NCI-H1105 treated with DMSO at 0.1 percent for 48 hours (cell line): ENCODE data around the gene SMYD5.
A peak's percentile ranks its signal among the peaks of the same experiment; 100 is the strongest.

ENCODE experiments used
- DNase-seq: peaks from one replicate; lab custom pipeline; 2025; lab: John Stamatoyannopoulos, UW

The SMYD5 gene

DNA sequence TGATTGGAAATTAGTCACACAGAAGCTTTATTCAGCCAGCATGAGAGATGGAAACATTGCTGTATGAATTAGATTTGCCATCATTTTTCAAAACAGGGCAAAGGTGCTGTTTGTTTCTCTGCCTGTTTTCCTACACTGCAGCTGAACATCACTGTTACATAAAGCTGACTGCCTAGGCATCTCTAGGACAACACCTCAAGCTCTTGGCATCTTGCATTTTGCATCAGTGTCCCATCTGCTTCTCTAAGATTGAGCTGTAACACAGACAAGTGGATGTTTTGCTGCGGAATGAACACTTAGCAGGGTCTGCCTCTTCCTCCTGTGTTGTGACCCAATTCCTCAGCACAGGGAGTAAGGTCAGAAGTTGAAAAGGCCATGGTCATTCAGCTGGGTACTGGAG is 24.9 kb downstream of the SMYD5 start:
- DNase-seq = no peak

DNA sequence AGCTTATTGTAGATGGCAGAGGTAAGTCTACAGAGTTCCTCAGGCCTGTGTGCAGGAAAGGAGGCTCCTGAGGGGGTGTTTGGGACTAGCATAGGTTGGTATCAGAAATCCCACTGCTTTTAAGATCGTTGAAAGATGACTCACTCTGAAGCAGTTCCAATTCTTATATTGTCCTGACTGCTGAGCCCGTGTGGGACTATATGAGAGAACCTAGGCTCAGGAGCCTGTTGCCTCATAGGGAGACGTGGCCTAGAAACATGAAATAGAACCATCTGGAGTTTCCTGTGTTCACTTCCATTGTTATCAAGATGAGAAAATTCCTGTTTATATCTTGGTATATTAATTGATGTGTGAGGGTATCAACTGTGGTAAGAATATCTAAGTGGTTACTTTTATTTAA is 25.7 kb downstream of the SMYD5 start:
- DNase-seq = no peak

DNA sequence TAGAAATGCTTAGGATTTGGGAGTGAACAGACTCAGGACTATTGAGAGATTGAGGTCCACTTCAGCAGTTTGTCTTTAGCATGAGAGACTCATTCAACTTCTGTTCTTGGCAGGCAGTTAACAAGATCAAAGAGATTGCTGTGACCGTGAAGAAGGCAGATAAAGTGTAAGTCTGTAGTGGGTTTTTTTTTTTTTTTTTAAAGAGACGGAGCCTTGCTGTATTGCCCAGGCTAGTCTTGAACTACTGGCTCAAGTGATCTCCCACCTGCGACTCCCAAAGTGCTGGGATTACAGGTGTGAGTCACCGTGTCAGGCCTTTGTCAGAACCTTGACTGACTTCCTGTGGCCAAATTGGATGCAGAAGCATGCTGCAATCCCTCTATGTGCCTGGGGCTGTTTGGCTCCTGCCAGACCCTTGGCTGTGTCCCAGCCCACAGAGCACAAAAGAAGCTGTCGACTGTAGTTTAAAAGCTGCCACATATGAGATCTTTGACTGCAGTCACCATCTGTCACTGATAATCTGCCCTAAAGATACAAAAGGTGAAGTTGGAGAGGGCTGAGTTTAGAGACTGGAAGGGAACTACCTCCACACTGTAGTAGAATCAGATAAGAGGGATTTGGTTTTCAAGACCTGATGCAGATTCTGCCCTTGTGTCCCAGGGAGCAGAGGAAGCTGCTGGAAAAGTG is 30.0 kb downstream of the SMYD5 start:
- peak; percentile 16 for DNase-seq

DNA sequence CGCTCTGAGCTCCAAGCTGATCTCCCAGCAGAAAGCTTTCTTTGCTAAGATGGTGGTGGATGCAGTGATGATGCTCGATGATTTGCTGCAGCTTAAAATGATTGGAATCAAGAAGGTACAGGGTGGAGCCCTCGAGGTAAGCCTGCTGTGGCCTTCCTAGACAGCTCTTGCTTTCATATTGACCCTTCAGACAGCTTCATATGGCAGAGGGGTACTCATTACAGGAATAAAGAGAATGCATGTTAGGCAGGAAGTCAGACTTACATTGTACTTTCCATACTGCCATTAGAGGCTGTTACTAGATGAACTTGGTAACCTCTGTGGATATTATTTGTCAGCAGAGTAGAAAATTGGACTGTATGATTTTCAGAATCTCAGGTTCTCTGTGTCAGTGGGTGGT is 30.5 kb downstream of the SMYD5 start:
- DNase-seq = no peak

DNA sequence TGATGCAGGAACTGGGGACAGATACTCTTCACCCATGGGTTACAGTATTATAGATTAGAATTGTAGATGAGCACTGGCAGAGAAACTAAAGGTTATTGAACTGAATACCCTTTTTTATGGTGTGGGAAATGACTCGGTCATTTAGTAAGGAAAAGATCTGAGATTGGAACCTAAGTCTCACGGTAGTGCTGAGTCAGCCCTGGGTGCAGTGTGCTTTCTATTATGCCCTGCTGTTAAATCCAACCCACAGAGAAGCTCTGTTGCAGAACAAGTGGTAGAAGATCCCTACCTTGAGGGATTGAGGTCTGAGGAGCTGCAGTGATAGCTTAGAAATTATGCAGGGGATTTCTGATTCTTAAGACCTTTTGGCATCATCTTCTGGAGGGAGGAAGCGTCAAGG is 32.8 kb downstream of the SMYD5 start:
- no peak for DNase-seq

DNA sequence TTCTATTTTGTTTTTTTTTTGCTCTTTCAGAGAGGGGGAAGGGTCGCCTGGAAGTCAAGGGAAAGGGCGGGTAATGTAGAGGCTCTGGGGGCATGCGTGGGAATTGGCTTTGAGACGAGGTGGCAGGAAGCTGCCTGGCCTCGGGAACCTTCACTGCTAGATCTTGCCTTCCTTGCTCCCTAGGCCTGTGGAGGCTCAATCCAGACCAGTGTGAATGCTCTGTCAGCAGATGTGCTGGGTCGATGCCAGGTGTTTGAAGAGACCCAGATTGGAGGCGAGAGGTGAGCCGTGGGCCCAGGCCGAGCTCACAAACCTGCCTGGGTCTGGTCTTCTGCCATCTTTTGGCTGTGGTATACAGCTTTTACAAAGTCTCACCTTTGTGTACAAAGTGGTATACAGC is 35.6 kb downstream of the SMYD5 start:
- no peak for DNase-seq

DNA sequence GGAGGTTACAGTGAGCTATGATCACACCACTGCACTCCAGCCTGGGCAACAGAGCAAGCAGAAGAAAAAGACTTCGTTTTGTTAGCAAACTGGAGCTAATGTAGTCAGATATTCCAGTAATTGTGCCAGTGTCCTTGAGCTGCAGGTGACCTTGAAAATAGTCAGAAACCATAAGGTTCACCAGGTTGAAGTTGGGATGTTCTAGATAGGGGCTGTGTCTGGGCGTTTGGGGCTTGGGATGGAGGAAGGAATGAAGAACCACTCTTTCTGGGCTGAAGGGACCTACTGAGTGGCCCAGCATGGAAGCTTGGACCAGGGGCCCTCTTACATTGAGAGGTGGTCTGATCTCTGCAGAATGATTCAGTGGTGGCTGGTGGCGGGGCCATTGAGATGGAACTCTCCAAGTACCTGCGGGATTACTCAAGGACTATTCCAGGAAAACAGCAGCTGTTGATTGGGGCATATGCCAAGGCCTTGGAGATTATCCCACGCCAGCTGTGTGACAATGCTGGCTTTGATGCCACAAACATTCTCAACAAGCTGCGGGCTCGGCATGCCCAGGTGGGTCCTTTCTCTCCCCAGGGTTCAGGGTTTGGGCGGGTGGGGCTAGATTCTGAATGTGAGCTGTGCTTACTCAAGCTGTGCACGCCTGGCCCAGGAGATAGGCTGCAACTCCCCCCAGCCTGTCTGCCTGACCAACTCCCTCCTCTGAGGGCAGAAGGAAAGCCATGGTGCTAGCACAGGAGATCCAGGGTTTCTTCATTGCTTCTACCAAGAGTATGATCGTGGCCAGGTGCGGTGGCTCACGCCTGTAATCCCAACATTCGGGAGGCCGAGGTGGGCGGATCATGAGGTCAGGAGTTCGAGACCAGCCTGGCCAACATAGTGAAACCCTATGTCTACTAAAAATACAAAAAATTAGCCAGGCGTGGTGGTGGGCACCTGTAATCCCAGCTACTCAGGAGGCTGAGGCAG is 37.1 kb downstream of the SMYD5 start:
- no peak for DNase-seq

DNA sequence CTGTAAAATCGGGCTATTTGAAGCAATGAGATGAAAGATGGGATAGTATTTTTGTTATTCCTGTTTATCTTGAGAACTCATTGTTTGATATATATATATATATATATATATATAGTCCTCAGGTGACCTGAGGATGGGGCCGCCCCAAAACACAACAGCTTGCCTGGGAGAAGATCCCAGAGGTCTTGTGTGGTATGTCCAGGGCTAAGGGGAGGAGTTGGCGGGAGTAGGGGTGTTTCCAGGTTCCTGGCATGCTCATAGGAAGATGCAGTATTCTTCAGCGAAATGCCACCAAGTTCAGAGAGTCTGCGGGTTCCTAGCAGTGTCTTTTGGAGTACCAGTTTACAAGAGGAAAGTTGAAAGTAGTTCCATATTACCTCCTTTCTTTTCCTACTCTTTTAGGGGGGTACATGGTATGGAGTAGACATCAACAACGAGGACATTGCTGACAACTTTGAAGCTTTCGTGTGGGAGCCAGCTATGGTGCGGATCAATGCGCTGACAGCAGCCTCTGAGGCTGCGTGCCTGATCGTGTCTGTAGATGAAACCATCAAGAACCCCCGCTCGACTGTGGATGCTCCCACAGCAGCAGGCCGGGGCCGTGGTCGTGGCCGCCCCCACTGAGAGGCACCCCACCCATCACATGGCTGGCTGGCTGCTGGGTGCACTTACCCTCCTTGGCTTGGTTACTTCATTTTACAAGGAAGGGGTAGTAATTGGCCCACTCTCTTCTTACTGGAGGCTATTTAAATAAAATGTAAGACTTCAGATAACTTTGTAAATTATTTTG is 38.4 kb downstream of the SMYD5 start:
- no peak for DNase-seq

DNA sequence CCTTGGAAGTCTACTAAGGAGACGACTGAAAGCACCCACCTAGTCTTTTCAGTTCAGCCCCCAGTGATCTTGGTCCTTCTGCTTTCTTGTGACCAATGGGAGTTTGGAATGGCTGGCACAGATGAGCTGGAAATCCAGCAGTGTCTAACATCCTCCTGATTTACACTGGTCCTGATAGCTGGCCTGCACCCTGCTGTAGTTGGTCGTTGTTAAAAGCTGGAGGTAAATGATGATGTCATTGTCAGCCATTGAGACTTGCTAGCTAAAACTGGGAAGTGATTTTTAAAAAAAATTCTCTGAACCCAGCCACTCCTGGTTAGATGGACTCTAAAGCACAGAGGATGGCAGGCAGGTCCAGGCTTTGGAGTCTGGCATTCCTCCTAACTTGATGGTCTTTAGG is 39.4 kb downstream of the SMYD5 start:
- no peak for DNase-seq

DNA sequence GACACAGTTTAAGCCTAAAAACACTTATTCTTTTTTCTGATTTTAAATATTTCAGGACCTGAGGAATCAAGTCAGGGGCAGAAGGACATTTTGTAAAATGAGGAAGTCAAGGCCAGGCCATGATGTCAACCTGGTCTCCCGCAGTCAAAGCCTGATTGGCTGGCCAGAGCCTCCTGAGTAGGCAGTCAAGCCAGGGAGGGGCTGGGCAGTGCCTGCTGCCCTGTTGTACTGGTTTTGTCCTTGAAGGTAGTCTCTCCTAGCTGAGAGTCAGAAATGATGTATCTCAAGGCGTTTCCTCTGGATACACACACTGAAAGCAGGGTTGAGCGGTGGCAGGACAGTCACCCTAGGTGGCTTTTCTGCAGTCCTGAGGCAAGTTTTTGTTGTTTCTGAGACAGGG is 39.9 kb downstream of the SMYD5 start:
- DNase-seq = no peak

DNA sequence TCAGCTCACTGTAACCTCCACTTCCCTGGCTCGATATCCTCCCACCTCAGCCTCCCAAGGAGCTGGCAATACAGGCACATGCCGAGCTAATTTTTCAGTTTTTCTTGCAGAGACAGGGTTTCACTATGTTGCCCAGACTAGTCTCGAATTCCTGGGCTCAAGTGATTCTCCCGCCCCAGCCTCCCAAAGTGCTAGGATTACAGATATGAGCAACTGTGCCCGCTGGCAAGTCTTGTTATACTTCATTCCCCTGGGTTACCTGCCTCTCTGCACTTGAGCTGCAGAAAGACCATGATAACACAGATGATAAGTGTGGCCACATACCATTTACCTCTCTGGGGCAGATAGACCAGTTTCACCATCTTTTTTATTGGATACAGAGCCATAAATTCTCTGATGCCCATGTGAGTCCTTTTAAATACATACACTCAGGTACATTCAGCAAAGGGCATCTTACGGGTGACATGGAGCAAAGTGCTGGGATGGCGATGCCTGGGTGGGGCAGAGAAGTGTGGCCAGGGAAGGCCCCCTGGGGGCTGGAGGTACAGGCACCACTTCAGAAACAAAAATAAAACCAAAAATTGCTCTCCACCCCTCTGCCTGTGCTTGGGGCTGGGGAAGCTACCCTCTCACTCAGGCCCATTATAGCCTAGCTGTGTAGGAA is 40.4 kb downstream of the SMYD5 start:
- no peak for DNase-seq

DNA sequence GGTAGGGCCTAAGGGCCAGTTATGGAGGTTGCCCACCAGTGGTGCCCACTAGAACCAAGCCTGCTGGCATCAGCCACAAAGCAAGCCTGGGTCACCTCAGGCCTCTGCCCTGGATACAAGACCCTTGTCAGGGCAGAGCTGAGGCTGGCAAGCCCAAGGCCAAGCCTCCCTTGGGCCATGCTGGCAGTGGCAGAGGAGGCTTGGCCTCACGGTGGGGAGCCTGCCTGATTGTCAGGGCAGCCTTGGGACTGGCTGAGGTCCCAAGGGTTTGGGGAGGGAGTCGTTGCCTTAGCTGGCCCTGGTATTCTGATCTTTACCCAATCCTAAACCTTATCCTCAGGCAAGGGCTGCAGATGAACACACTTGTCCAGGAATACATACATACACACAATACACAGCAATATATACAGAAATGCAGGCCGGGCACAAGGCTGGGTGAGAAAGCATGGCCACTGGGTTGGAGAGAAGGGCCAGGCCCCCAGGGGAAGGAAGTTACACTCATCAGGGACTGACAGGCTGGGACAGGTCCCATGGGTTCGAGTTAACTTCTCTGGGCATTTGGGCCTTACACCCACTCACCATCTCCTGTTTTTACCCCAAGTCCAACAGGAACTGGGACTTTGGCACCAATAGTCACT is 41.1 kb downstream of the SMYD5 start:
- DNase-seq = no peak

DNA sequence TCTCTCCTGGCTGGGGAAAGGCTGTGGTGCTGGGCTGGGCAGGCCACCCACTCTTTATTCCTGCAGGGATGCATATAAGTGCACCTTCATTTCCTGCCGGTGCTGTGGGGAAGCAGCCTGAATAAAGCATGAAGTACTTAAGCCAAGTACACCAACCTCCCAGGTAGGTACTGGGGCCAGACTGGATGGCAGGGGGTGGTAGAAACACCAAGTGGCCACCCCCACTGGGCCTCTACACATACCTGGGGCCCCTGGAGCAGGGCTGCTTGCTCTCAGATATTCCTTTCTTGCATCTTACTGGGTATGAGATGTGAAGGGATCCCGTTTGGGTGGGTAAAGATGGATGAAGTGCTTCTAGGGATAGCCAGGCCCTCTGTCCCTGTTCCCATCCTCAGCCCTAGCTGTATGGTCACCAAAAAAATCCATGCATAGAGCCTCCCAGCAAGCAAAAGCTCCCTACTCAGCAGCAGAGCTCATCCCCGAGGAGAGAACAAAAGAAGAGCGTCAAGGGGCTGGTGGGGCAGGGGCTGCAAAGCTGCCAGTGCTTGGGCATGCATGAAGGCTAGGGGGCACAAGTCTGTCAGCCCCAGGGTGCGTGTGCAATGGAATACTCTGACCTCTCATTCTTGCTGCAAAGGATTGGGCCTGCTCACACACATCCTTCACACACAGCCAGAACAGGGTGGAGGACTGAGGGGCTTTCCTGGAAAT is 42.0 kb downstream of the SMYD5 start:
- no peak for DNase-seq

DNA sequence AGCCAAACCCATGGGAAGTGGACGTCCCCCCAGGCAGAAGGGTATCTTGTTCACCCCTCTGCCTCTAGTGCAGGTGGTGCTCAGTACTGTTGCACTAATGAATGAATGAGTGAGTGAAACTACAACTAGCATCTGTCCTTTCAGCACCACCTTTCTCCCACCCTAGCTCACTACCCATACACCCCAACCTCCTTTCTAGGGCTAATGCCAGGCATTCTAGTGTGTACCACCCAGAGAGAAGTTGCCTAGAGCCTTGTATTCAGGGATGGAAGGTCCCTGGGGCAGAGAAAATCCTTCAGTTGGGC is 42.5 kb downstream of the SMYD5 start:
- DNase-seq = no peak

DNA sequence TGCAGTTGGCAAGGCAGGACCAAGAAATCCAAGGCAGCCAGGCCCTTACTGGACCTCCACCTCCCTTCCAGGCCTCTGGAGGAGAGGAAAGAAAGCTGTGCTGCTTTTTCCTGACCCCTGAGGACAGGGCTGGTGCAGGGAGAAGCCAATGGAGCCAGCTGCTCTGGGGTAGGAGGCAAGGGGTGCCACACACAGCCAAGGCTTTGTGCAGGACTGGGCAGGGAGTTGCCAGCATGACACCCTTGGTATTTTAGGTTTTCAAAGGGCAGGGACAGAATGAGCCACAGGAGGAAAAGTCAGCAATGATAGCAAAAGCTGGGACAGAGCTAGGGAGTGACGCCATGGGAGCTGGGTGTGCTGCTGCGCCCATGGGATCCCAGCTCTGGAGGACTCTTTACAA is 43.0 kb downstream of the SMYD5 start:
- no peak for DNase-seq

DNA sequence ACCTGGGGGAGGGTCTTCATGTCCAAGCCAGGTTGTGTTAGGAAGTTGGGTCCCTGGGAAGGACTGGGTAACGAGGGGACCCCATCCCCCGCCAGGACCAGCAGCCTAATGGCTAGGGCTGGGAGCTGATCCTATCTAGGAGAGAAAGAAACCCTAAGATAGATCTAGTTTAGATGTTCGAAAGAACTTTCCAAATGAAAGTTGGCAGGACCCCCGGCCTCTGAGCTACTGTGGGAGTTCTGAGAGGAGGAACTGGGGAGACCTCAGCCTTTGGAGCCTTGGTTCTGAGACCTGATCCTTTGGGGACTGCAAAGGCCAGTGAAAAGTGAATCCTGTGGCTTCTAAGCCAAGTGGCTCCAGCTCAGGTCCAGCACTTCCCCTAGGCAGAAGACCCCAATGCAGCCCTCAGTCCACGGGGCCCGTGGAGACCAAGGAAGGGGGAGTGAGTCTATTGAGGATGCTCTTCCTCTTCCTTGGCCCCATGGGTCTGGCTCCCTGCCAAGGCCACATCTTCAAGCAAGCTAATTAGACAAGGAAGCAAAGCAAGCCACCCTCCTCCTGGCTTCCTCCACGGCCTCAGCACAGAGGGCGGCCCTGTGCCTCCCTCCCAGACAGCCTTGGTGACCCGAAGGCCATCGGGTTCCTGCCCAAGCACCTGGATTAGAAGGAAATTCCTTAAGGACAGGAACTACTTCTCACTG is 43.5 kb downstream of the SMYD5 start:
- no peak for DNase-seq

DNA sequence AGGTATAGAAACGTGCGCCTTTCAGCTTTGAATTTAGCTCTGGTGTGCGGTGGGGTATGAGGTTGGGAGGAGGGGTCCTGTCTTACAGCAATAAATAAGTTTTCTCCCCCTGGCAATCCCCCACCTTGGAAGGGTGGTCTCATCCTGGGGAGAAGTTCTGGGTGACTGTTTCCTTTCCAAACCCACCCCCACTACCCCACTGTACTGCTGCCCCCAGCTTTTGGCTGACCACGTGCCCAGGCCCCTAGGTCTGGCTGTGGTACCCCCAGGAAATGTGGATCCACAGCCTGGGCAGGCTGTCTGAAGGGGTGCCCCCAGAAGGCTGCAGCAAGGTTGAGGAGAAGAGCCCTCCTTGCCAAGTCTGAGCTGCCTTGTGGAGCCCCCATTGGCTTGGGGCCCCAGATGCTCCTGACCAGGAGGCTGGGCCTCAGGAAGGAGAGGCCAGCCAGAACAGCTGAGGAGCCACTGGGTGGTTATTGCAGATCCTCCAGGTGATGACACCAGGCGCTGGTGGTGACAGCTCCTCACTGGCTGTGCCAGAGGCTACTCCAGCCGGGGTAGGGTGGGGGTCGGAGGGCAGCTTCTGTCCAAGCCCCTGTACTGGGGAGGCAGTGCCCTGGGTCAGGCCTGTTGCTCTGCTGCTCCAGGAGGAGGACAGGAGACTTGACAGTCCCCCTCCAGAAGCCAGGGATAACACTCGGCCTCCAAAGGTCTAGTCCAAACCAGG is 44.3 kb downstream of the SMYD5 start:
- DNase-seq = no peak

DNA sequence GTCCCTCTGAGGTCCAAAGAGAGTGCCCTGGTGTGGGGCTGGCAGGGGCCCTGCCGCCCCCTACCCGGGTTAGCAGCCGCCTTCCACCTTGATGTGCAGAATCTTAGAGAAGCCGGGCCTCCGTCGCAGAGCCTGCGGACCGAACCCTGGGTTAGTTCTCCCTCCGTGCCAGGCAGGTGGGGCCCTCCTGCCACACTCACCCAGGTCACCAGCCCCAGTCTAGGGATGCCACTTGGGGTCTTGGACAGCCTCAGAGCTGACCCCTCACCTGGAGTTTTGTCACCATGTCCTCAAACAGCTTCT is 44.8 kb downstream of the SMYD5 start:
- no peak for DNase-seq

DNA sequence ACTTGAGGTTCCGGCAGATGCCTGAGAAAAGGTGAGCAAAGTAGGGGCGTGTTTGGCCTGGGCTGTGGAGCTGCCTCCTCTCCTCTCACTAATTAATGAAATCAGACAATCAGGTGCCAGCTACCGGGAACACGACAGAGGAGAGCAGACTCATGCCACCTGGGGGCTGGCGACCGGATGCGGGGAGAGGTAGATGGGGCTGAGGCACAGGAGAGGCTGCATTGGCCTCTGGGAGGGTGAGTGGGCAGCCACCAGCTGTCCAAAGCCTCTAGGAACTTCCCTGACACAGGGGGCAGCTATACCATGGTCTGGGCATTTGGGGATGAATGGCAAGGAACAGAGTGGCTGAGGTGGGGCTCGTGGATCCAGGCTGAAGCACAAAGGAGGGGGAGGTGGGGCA is 45.2 kb downstream of the SMYD5 start:
- DNase-seq = no peak

DNA sequence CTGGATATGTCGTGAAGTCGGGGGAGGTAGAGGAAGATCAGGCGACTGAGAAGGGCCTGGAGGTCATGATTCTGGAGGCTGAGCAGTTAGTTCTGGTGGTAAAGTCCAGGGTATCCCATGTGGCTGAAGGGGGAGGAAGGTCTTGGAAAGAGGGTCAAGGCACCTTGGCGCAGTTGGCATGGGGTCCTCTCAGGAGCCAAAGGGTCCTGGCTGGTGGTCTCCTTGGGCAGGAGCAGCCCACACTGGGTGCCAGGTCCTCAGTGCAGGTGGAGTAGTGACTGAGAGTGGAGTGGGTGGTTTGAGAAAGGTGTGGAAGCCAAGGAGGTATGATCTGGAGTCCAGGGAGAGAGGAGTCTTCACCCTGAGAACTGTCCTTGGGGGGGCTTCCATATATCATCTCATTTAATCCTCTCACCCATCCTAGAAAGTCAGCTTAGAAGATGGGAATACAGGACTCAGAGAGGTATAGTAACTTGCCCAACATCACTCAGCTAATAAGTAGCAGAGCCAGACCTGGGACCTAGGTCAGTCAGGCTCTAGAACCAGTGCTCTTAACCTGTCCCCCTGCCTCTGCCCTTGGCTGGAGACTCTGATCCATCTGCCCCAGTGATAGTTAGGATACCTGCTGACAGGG is 45.8 kb downstream of the SMYD5 start:
- no peak for DNase-seq
